Measurements from ENCODE around the gene HLA-G. TPM values are rescaled to one million over a fixed set of nuclear protein-coding genes. Genes with fewer than 3 reads are reported as not detected.
A peak's percentile ranks its signal among the peaks of the same experiment; 100 is the strongest.

The HLA-G gene
- total RNA-seq, 4 donors from 2014 or later, result 0.18 to 0.27 TPM; not detected in 2

DNA sequence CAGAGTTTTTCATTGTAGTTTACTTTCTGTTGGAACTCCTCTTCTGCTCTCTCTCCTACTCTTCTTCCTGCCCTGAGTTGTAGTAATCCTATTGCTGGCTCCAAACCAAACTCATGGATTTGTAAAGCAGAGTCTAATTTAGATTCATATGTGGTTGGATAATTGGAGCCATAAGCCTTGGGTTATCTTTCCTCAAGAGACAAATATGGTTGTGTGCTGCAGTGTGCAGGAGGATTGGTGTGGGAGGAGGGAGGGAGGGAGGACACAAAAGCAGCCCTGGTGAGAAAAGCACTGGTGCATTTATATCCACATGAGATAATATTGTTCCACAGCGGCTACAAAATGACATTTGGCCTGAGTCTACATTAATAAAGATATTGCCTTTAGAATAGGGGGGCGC lies 4.2 kb downstream of the HLA-G start:
- H3K4me1 ChIP-seq, result peaks cover 7 to 14% (median 9%) of the 10 kb centered on the region in 3 donors
- DNase-seq, result no peak
- peaks cover 0 to 91% (median 12%) of the 10 kb centered on the region in 4 donors for H3K27me3 ChIP-seq
- H3K27ac ChIP-seq, result no peak overlapping the region
- H3K36me3 ChIP-seq, result no peaks in the 10 kb centered on the region
- no peak overlapping the region for H3K4me3 ChIP-seq
- no peaks in the 10 kb centered on the region for H3K9me3 ChIP-seq
- intact Hi-C loops (cut with DNase I), result loop anchor here (10.0 kb wide), 2 partner anchors 87 to 127 kb away; no protein-coding TSS in a partner anchor
- TF ChIP-seq, protein P1, sequence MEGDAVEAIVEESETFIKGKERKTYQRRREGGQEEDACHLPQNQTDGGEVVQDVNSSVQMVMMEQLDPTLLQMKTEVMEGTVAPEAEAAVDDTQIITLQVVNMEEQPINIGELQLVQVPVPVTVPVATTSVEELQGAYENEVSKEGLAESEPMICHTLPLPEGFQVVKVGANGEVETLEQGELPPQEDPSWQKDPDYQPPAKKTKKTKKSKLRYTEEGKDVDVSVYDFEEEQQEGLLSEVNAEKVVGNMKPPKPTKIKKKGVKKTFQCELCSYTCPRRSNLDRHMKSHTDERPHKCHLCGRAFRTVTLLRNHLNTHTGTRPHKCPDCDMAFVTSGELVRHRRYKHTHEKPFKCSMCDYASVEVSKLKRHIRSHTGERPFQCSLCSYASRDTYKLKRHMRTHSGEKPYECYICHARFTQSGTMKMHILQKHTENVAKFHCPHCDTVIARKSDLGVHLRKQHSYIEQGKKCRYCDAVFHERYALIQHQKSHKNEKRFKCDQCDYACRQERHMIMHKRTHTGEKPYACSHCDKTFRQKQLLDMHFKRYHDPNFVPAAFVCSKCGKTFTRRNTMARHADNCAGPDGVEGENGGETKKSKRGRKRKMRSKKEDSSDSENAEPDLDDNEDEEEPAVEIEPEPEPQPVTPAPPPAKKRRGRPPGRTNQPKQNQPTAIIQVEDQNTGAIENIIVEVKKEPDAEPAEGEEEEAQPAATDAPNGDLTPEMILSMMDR (IDR thresholded peaks at IDR 0.05), result no peak
- TF ChIP-seq POLR2A (IDR thresholded peaks at IDR 0.05), result no peak
- 70 to 74% methylated on average over 2 of the region's 2 CpGs for WGBS, 2 donors

DNA sequence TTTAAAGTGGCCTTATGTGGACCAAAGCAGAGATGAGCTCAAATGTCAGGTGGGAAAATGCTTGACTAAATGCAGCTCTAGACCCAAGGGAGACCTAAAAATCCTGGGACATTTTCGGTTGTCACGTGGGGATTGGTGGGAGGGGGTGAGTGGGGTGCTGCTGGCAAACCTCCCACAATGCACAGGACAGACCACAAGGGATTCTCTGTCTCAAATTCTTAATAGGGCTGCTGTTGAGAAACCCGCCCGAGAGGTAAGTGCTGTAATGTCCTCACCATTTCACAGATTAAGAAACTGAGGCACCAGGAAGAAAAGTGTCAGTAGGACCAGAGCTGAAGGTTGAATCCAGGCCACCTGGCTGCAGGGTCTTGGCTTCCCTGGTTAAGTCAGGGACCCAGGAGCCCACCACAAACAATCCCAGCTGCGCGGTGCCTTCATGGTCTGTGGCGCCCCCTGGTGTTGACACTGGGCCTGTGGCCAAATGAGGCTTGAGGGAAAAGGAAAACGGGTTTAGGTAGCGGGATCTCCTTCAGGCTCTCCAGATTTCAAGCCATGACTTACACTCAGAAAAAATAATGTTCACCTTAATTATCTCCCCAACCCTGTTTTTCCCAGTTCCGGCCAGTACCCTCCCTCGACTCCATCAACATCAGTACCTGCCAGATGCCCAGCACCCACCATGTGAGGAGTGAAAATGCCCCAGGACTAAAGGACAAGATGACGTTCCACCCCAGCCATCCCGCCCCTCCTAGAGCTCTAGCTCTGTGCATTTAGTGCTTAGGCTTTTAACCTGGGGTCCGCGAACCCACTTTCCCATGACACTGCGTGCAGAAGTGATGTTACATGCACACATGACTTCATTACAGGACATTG lies 7.2 kb downstream of the HLA-G start:
- WGBS, 2 donors, result 24 to 26% methylated on average over 16 of the region's 16 CpGs
- no peak for TF ChIP-seq POLR2A (IDR thresholded peaks at IDR 0.05)
- TF ChIP-seq, protein P1 (IDR thresholded peaks at IDR 0.05), result peak; percentile 46 to 87 (median 70)
- Histone ChIP-seq H3K27me3 (peaks cover 0 to 89% (median 0%) of the 10 kb centered on the region in 4 donors), H3K4me1 (no peaks in the 10 kb centered on the region), H3K9me3 (no peaks in the 10 kb centered on the region), H3K27ac (no peak overlapping the region), H3K4me3 (no peak overlapping the region), H3K36me3 (no peaks in the 10 kb centered on the region)
- no peak for DNase-seq
- intact Hi-C loops (cut with DNase I), result loop anchor here (10.0 kb wide), 2 partner anchors 90 to 130 kb away; no protein-coding TSS in a partner anchor

DNA sequence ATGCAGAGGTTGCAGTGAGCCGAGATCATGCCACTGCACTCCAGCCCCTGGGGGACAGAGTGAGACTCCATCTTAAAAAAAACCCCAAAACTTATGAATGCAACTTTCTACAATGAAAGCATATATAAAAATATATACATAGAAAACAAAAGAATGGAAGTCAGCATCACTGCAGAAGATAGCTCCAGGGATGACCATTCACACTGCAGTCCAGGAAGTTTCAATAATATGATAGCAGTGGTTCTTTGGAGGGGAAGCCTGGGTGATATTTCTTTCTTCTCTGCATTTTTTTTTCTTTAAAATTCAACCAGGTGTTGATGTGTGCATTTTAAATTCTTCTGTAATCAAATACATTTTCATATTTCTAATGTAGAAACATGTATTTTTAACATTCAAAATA lies 12.3 kb downstream of the HLA-G start:
- H3K9me3 ChIP-seq, result no peaks in the 10 kb centered on the region
- no peaks in the 10 kb centered on the region for H3K4me1 ChIP-seq
- DNase-seq, result no peak
- intact Hi-C loops (cut with DNase I), result loop anchor here (10.0 kb wide), 2 partner anchors 95 to 135 kb away; no protein-coding TSS in a partner anchor
- TF ChIP-seq, protein P1 (IDR thresholded peaks at IDR 0.05), result no peak
- TF ChIP-seq POLR2A (IDR thresholded peaks at IDR 0.05), result no peak
- no peaks in the 10 kb centered on the region for H3K36me3 ChIP-seq
- H3K27ac ChIP-seq, result no peak overlapping the region
- no peak overlapping the region for H3K4me3 ChIP-seq
- WGBS, 2 donors, result 71 to 100% methylated on average over 1 of the region's 1 CpG
- H3K27me3 ChIP-seq, result peaks cover 0 to 62% (median 0%) of the 10 kb centered on the region in 4 donors

DNA sequence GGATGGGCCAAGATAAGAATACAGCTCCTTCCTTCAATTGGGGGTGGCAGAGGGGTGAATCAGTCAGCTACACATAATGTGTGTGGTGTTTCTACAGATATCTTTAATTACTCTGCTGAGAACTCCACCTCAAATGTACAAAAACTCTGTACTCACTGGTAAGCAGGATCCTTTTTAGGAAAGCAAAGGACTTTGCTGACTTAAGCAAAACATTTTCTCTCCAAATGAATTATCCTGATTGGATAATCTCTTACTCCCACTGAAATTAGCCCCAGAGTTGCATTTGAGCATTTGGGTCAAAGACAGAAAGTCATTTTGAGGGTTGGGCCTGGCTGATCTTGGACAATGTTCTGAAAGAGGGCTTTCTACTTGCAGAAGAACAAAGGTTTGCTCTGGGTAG lies 13.4 kb downstream of the HLA-G start:
- intact Hi-C loops (cut with DNase I), result no loop called here
- no peaks in the 10 kb centered on the region for H3K36me3 ChIP-seq
- no peak for DNase-seq
- no peaks in the 10 kb centered on the region for H3K9me3 ChIP-seq
- H3K27me3 ChIP-seq, result peaks cover 0 to 51% (median 0%) of the 10 kb centered on the region in 4 donors
- TF ChIP-seq POLR2A (IDR thresholded peaks at IDR 0.05), result no peak
- TF ChIP-seq, protein P1 (IDR thresholded peaks at IDR 0.05), result no peak
- no peaks in the 10 kb centered on the region for H3K4me1 ChIP-seq
- H3K27ac ChIP-seq, result no peak overlapping the region
- H3K4me3 ChIP-seq, result no peak overlapping the region

DNA sequence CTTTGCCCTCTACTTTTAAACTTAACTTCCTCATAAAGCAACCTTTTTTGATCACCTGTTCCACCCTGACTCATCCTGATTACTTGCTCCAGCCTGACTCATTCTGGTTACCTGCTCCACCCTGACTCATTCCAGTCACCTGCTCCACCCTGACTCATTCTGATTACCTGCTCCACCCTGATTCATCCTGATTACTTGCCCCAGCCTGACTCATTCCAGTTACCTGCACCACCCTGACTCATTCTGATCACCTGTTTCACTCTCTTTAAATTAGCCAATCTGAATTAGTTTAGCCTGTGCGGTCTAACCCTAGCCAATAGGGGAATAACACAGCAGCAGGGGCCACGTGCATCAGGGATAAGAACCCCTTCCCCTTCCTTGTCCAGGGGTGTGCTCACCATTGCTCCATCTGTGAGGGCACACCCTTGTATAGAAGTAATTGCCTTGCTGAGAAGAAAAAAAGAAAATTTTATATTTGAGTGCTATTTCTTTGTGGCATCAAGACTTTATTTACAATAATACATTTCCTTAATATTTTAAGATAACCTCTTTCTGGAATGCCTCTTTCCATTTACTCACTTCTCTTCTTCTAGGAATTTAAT lies 17.9 kb downstream of the HLA-G start:
- intact Hi-C loops (cut with DNase I), result no loop called here
- DNase-seq, result no peak
- TF ChIP-seq POLR2A (IDR thresholded peaks at IDR 0.05), result no peak
- TF ChIP-seq, protein P1 (IDR thresholded peaks at IDR 0.05), result no peak
- Histone ChIP-seq H3K9me3 (no peaks in the 10 kb centered on the region), H3K36me3 (no peaks in the 10 kb centered on the region), H3K27ac (no peak overlapping the region), H3K27me3 (peaks cover 0 to 55% (median 3%) of the 10 kb centered on the region in 4 donors), H3K4me3 (no peak overlapping the region), H3K4me1 (peaks cover 0 to 11% (median 4%) of the 10 kb centered on the region in 3 donors)
- 13 to 50% methylated on average over 2 of the region's 2 CpGs for WGBS, 2 donors
